Memory B cell (primary cell): ENCODE measurements around the gene TBC1D9B.
"Not testable (repeated sequence)": the region's sequence is repeated elsewhere in the genome, so short reads cannot be mapped to it uniquely, and the experiment has no call there.

Experiments used
- ATAC-seq: fragments of 150-1000 bp; cut with Tn5 transposase; 2 replicates; pipeline ENCODE4 v1.10.0; 2021; ENCODE audit warnings: low read depth, mild to moderate bottlenecking, moderate library complexity
- DNase-seq, 2 donors: peaks; one replicate each; pipeline ENCODE4 v3.0.0; 2022; ENCODE audit warnings: low spot score in 2 of 2
- H3K27ac Mint-ChIP-seq: one replicate; pipeline ENCODE4 v1.8.0; 2022; ENCODE audit warnings: mild to moderate bottlenecking, moderate library complexity, mixed read lengths
- H3K27me3 Mint-ChIP-seq: one replicate; pipeline ENCODE4 v1.8.0; 2022; ENCODE audit warnings: mixed read lengths
- H3K36me3 Mint-ChIP-seq: one replicate; pipeline ENCODE4 v1.8.0; 2022; ENCODE audit warnings: mild to moderate bottlenecking, mixed read lengths
- H3K4me1 Mint-ChIP-seq: one replicate; pipeline ENCODE4 v1.8.0; 2022; ENCODE audit warnings: mixed read lengths
- H3K4me3 Mint-ChIP-seq: one replicate; pipeline ENCODE4 v1.8.0; 2022; ENCODE audit warnings: mild to moderate bottlenecking, moderate library complexity, mixed read lengths
- H3K9me3 Mint-ChIP-seq: one replicate; pipeline ENCODE4 v1.8.0; 2022; ENCODE audit warnings: mixed read lengths

The TBC1D9B gene

DNA sequence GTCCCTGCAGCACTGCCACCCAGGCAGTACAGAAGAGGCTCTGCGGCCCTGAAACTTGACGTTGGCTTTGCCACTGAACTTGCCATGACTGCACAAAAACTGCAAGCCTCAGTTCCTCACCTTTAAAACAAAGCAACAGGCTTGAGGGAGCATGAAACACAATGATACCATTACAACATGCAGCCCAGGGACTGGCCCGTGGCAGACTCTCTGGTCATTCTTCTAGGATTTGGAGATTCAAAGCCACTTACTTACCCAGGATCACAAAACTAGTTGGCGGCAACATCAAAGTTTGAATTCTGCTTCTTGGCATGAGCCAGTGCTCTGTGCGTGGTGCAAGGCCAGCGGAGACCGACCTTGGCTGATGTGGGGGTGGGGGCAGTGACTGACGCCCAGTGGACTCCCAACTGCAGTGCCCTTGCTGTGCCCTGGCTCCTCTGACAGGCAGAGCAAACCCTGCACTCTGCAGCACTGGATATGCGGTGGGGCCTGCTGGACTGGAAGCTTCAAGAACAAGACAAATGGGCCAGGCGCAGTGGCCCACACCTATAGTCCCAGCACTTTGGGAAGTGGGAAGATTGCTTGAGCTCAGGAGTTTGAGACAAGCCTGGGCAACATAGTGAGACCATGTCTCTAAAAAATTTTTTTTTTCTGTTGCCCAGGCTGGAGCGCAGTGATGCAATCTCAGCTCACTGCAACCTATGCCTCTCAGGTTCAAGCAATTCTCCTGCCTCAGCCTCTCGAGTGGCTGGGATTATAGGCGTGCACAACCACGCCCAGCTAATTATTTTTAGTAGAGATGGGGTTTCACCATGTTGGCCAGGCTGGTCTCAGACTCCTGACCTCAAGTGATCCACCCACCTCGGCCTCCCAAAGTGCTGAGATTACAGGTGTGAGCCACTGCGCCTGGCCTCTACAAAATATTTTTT, 68.1 kb downstream of the TBC1D9B start:
- no peak overlapping the region for H3K27ac Mint-ChIP-seq
- no peak for ATAC-seq
- H3K9me3 Mint-ChIP-seq = no peaks in the 10 kb centered on the region

DNA sequence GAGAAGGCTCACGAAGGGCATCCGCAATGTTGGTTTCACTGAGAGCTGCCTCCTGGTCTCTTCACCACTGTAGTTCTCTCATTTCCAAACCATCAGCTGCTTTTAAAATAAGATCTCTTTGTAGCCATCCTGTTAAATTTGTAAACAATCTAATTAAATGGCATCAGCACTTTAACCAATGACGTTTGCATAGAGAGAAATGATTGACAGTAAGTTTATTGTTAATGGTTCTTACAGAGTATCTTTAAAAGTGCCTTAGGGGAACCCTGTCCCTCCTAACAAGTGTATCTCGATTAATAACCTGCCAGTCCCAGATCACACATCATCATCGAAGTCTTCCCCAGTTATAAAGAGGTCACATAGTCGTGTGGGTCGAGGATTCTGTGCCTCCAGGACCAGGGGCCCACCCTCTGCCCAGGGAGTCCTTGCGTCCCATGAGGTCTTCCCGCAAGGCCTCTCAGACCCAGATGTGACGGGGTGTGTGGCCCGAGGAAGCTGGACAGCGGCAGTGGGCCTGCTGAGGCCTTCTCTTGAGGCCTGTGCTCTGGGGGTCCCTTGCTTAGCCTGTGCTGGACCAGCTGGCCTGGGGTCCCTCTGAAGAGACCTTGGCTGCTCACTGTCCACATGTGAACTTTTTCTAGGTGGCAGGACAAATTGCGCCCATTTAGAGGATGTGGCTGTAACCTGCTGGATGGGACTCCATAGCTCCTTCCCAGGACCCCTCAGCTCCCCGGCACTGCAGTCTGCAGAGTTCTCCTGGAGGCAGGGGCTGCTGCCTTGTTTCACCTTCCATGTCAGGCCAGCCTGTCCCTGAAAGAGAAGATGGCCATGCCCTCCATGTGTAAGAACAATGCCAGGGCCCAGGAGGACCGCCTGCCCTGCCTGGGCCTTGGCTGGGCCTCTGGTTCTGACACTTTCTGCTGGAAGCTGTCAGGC, 70.4 kb downstream of the TBC1D9B start:
- Mint-ChIP-seq H3K9me3 (no peaks in the 10 kb centered on the region), H3K36me3 (peaks cover 28% of the 10 kb centered on the region), H3K27ac (peak overlapping the region; percentile 81), H3K27me3 (no peaks in the 10 kb centered on the region), H3K4me3 (no peak overlapping the region), H3K4me1 (peaks cover 9% of the 10 kb centered on the region)
- ATAC-seq = no peak
- no peak for DNase-seq

More for the DNA sequence above, 68.1 kb downstream of the TBC1D9B start:
- no peak for DNase-seq
- H3K4me3 Mint-ChIP-seq = no peak overlapping the region
- H3K4me1 Mint-ChIP-seq = peaks cover 12% of the 10 kb centered on the region
- no peaks in the 10 kb centered on the region for H3K27me3 Mint-ChIP-seq
- peaks cover 27% of the 10 kb centered on the region for H3K36me3 Mint-ChIP-seq

GRCh38 chr5:179836225-179837019, 71.3 kb downstream of the TBC1D9B start:
- no peak for DNase-seq
- Mint-ChIP-seq H3K9me3 (no peaks in the 10 kb centered on the region), H3K4me1 (peaks cover 9% of the 10 kb centered on the region), H3K27ac (peak overlapping the region; percentile 81), H3K4me3 (no peak overlapping the region), H3K36me3 (peaks cover 31% of the 10 kb centered on the region), H3K27me3 (no peaks in the 10 kb centered on the region)
- peak; percentile 88 for ATAC-seq

DNA sequence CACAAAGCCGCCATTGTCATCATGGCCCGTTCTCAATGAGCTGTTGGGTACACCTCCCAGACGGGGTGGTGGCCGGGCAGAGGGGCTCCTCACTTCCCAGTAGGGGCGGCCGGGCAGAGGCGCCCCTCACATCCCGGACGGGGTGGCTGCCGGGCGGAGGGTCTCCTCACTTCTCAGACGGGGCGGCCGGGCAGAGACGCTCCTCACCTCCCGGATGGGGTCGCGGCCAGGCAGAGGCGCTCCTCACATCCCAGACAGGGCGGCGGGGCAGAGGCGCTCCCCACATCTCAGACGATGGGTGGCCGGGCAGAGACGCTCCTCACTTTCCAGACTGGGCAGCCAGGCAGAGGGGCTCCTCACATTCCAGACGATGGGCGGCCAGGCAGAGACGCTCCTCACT, 72.8 kb downstream of the TBC1D9B start:
- not testable (repeated sequence) for DNase-seq, H3K4me1 Mint-ChIP-seq, H3K27me3 Mint-ChIP-seq, ATAC-seq, H3K4me3 Mint-ChIP-seq, H3K9me3 Mint-ChIP-seq, H3K27ac Mint-ChIP-seq
- peaks cover 37% of the 10 kb centered on the region for H3K36me3 Mint-ChIP-seq

DNA sequence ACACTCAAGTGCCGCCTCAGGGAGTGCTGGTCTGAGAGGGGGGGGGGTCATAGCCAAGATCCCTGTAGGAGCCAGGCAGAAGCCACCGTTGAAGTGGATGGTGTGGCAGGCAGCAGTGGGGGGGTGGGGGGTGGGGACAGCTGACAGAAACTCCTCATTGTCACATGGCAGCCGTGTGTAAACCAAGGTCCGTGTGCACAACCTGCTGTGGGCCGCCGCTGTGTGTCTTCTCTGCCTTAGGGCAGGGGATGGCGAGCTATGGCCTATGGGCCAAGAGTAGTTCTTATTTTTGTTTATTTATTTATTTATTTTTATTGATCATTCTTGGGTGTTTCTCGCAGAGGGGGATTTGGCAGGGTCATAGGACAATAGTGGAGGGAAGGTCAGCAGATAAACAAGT, 73.6 kb downstream of the TBC1D9B start:
- peaks cover 9% of the 10 kb centered on the region for H3K4me1 Mint-ChIP-seq
- peak overlapping the region; percentile 47 for H3K27ac Mint-ChIP-seq
- DNase-seq (no peak), ATAC-seq (no peak)
- H3K36me3 Mint-ChIP-seq = peaks cover 41% of the 10 kb centered on the region
- H3K27me3 Mint-ChIP-seq = no peaks in the 10 kb centered on the region
- H3K4me3 Mint-ChIP-seq = no peak overlapping the region
- no peaks in the 10 kb centered on the region for H3K9me3 Mint-ChIP-seq

- H3K4me3 Mint-ChIP-seq = no peak overlapping the region
- no peaks in the 10 kb centered on the region for H3K27me3 Mint-ChIP-seq
- DNase-seq = no peak
- H3K4me1 Mint-ChIP-seq = peaks cover 11% of the 10 kb centered on the region
- H3K36me3 Mint-ChIP-seq = peaks cover 43% of the 10 kb centered on the region
- no peak for ATAC-seq
- no peaks in the 10 kb centered on the region for H3K9me3 Mint-ChIP-seq
- H3K27ac Mint-ChIP-seq = peak overlapping the region; percentile 47
Observed at GRCh38 chr5:179833709-179834070, 74.0 kb downstream of the TBC1D9B start.

GRCh38 chr5:179833056-179833708, 74.5 kb downstream of the TBC1D9B start:
- Mint-ChIP-seq H3K27ac (peak overlapping the region; percentile 47), H3K27me3 (no peaks in the 10 kb centered on the region), H3K4me3 (no peak overlapping the region), H3K9me3 (no peaks in the 10 kb centered on the region), H3K4me1 (peaks cover 13% of the 10 kb centered on the region), H3K36me3 (peaks cover 45% of the 10 kb centered on the region)
- ATAC-seq (no peak), DNase-seq (no peak)

DNA sequence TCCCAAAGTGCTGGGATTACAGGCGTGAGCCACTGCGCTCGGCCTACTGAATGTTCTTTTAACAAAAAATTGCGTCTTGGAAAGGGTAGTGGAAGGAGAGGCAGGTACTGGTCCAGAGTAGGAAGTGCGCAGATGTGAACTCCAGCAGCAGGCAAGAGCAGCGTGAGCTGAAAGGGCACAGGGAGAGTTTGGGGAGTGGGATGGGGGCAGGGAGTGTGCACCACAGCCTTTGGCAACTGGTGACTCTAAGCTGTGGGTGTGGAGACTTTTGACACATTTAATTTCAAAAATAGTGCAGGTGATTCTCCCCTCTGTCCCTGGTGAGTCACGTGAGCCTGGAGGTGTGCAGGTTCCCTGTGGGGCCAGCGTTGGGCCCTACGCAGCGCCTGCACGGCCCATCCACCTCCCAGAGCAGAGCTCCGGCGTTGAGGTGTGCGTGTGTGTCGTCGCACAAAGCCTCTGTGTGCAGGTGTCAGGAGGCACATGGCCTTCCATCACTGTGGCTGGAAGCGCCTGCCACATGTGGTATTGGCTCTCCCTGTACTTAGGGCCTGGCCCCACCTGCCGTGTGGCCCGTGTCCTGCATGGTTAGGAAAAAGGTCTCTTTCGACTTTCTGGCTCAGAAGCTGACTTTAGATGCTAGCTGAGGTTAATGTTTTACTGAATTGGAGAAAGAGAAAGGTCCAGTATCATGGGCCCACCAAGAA, 75.5 kb downstream of the TBC1D9B start:
- H3K27ac Mint-ChIP-seq = peak overlapping the region; percentile 78
- peaks cover 13% of the 10 kb centered on the region for H3K4me1 Mint-ChIP-seq
- DNase-seq (no peak), ATAC-seq (no peak)
- no peaks in the 10 kb centered on the region for H3K27me3 Mint-ChIP-seq
- no peaks in the 10 kb centered on the region for H3K9me3 Mint-ChIP-seq
- H3K4me3 Mint-ChIP-seq = no peak overlapping the region
- H3K36me3 Mint-ChIP-seq = peaks cover 43% of the 10 kb centered on the region

DNA sequence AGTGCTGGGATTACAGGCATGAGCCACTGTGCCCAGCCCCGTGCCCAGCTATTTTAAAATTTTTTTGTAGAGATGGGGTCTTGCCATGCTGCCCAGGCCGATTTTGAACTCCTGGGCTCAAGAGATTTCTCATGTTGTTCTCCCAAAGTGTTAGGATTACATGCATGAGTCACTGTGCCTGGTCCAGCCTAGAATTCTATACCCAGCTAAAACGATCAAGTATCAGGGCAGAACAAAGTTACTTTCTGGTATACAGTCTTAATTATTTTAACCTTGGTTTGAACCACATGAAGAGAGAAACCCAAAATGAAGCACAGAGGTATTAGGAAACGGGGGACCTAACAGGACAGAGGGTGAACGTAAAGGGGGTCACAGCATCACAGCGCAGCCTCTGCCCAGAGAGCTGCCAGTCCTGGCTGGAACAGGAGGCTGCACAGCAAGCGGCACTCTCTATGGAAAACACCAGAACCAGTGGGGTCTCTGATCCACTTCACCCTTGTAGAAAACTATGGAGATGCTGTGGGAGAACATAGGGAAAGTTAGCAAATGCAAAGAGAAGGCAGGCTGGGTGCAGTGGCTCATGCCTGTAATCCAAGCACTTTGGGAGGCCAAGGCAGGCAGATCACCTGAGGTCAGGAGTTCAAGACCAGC, 76.8 kb downstream of the TBC1D9B start:
- DNase-seq (no peak), ATAC-seq (no peak)
- peak overlapping the region; percentile 50 for H3K27ac Mint-ChIP-seq
- H3K27me3 Mint-ChIP-seq = no peaks in the 10 kb centered on the region
- peaks cover 36% of the 10 kb centered on the region for H3K36me3 Mint-ChIP-seq
- no peak overlapping the region for H3K4me3 Mint-ChIP-seq
- no peaks in the 10 kb centered on the region for H3K9me3 Mint-ChIP-seq
- H3K4me1 Mint-ChIP-seq = peaks cover 5% of the 10 kb centered on the region

GRCh38 chr5:179829732-179830435, 77.8 kb downstream of the TBC1D9B start:
- Mint-ChIP-seq H3K27me3 (no peaks in the 10 kb centered on the region), H3K4me3 (no peak overlapping the region), H3K27ac (peak overlapping the region; percentile 14), H3K4me1 (peaks cover 3% of the 10 kb centered on the region), H3K9me3 (no peaks in the 10 kb centered on the region), H3K36me3 (peaks cover 33% of the 10 kb centered on the region)
- DNase-seq (no peak), ATAC-seq (no peak)

- Mint-ChIP-seq H3K27ac (peak overlapping the region; percentile 77), H3K9me3 (no peaks in the 10 kb centered on the region), H3K36me3 (peaks cover 40% of the 10 kb centered on the region), H3K4me3 (no peak overlapping the region), H3K27me3 (no peaks in the 10 kb centered on the region), H3K4me1 (peaks cover 7% of the 10 kb centered on the region)
- no peak for ATAC-seq
- DNase-seq = no peak
Observed at GRCh38 chr5:179828756-179829421, 78.8 kb downstream of the TBC1D9B start.
